ENCODE data around the gene FBXO28.
"Not testable (repeated sequence)": the region's sequence is repeated elsewhere in the genome, so short reads cannot be mapped to it uniquely, and the experiment has no call there.

FBXO28 gene

GRCh38 chr1:224192082-224192788 lies 78.3 kb downstream of the FBXO28 start:
- DNase-seq = no peak

GRCh38 chr1:224193319-224193966 lies 79.5 kb downstream of the FBXO28 start:
- no peak for DNase-seq

- no peak for DNase-seq
These were observed 83.1 kb downstream of the FBXO28 start for GRCh38 chr1:224196813-224197600.

GRCh38 chr1:224198572-224198971 lies 84.7 kb downstream of the FBXO28 start:
- DNase-seq = no peak

GRCh38 chr1:224199679-224200078 lies 85.8 kb downstream of the FBXO28 start:
- DNase-seq = no peak

- DNase-seq = no peak
These were observed 87.5 kb downstream of the FBXO28 start for GRCh38 chr1:224201383-224201782.

GRCh38 chr1:224201853-224202252 lies 87.9 kb downstream of the FBXO28 start:
- no peak for DNase-seq

GRCh38 chr1:224203243-224204016 lies 89.5 kb downstream of the FBXO28 start:
- DNase-seq = peak; percentile 39

GRCh38 chr1:224205438-224205840 lies 91.5 kb downstream of the FBXO28 start:
- DNase-seq = peak; percentile 3

GRCh38 chr1:224205931-224206538 lies 92.1 kb downstream of the FBXO28 start:
- DNase-seq = not testable (repeated sequence)

- DNase-seq = peak; percentile 15
These were observed 97.5 kb downstream of the FBXO28 start for GRCh38 chr1:224211206-224211962.

Data from midbrain (tissue), 1 donor.